SU-DHL-6 (cell line): ENCODE results near the gene ESPN.
A peak's percentile ranks its signal among the peaks of the same experiment; 100 is the strongest.

Experiments
- H2AFZ ChIP-seq: fragments of 200-600 bp; sonication (generic); 2 replicates; pipeline ENCODE4 v1.6.1; 2014; ENCODE audit warnings: low read depth, mild to moderate bottlenecking, moderate library complexity, mixed read lengths, antibody characterized with exemption, low read length; ENCODE audit not compliant: severe bottlenecking
- H3F3A ChIP-seq: fragments of 200-600 bp; shearing (Covaris generic); 2 replicates; pipeline ENCODE4 v1.6.0; 2016; ENCODE audit warnings: antibody characterized with exemption, mild to moderate bottlenecking; ENCODE audit not compliant: insufficient read depth
- H3K27ac ChIP-seq: fragments of 200-600 bp; sonication (generic); 2 replicates; pipeline ENCODE4 v1.5.1; 2016; ENCODE audit warnings: low read depth, mild to moderate bottlenecking, low read length, moderate library complexity, mixed read lengths
- H3K27me3 ChIP-seq: fragments of 200-600 bp; sonication (generic), shearing (Covaris generic); 2 replicates; pipeline ENCODE4 v1.6.0; 2014; ENCODE audit warnings: mild to moderate bottlenecking, low read length
- H3K36me3 ChIP-seq: fragments of 200-600 bp; sonication (generic); 2 replicates; pipeline ENCODE4 v1.6.1; 2014; ENCODE audit warnings: mild to moderate bottlenecking, low read length, mixed read lengths
- H3K4me2 ChIP-seq: fragments of 300-600, 200-600 bp; shearing (Covaris generic), sonication (generic); 2 replicates; pipeline ENCODE4 v1.6.0; 2014; ENCODE audit warnings: low read length, low read depth, mild to moderate bottlenecking; ENCODE audit not compliant: poor library complexity, severe bottlenecking
- H3K4me3 ChIP-seq: fragments of 200-600 bp; sonication (generic); 2 replicates; pipeline ENCODE4 v1.5.1; 2014; ENCODE audit warnings: antibody characterized with exemption, low read length, mild to moderate bottlenecking, mixed read lengths; ENCODE audit not compliant: insufficient read depth, poor library complexity, severe bottlenecking
- H3K79me2 ChIP-seq: fragments of 200-600 bp; sonication (generic); 2 replicates; pipeline ENCODE4 v1.6.1; 2014; ENCODE audit warnings: mild to moderate bottlenecking, low read length, moderate library complexity; ENCODE audit not compliant: insufficient read depth
- H3K9ac ChIP-seq: fragments of 200-600 bp; sonication (generic); 2 replicates; pipeline ENCODE4 v1.7.0; 2014; ENCODE audit warnings: mild to moderate bottlenecking, low read length
- H3K9me2 ChIP-seq: fragments of 200-600 bp; sonication (generic); replicated peaks from 2 replicates; pipeline ENCODE4 v1.6.1; 2014; ENCODE audit warnings: low read length; ENCODE audit not compliant: insufficient read depth
- H3K9me3 ChIP-seq: fragments of 200-600 bp; sonication (generic); 2 replicates; pipeline ENCODE4 v1.6.1; 2014; ENCODE audit warnings: low read length, mixed read lengths; ENCODE audit not compliant: insufficient read depth
- H4K20me1 ChIP-seq: fragments of 200-600 bp; sonication (generic); 2 replicates; pipeline ENCODE4 v1.6.1; 2014; ENCODE audit warnings: low read depth, mild to moderate bottlenecking, antibody characterized with exemption, low read length, moderate library complexity, mixed read lengths
- CTCF ChIP-seq: fragments of 200-600 bp; sonication (generic); IDR thresholded peaks from one replicate; pipeline ENCODE4 v1.5.1; 2017; ENCODE audit warnings: antibody characterized with exemption, mild to moderate bottlenecking, low read length, moderate library complexity; ENCODE audit not compliant: insufficient read depth, poor library complexity, severe bottlenecking
- EZH2phosphoT487 ChIP-seq: fragments of 200-600 bp; sonication (generic), shearing (Covaris generic); conservative IDR thresholded peaks from 2 replicates; pipeline ENCODE4 v1.6.1; 2018; ENCODE audit warnings: mild to moderate bottlenecking, antibody characterized with exemption, low read length, moderate library complexity, mixed read lengths

ESPN gene

GRCh38 chr1:6438047-6438525 is 13.5 kb downstream of the ESPN start:
- Histone ChIP-seq H3K9me2 (no peaks in the 10 kb centered on the region), H3K79me2 (no peaks in the 10 kb centered on the region), H2AFZ (no peak overlapping the region), H3K9me3 (no peaks in the 10 kb centered on the region), H4K20me1 (no peaks in the 10 kb centered on the region), H3K9ac (no peak overlapping the region), H3F3A (no peaks in the 10 kb centered on the region), H3K27ac (no peak overlapping the region), H3K36me3 (no peaks in the 10 kb centered on the region), H3K27me3 (no peaks in the 10 kb centered on the region), H3K4me2 (no peak overlapping the region), H3K4me3 (no peak overlapping the region)
- TF ChIP-seq CTCF (peak; percentile 86), EZH2phosphoT487 (no peak)

- TF ChIP-seq EZH2phosphoT487, result no peak
- TF ChIP-seq CTCF, result no peak
Measured at GRCh38 chr1:6440198-6441126, 15.9 kb downstream of the ESPN start.

GRCh38 chr1:6441586-6441985 is 17.0 kb downstream of the ESPN start:
- Histone ChIP-seq H4K20me1 (no peaks in the 10 kb centered on the region), H3K27me3 (no peaks in the 10 kb centered on the region), H3K79me2 (no peaks in the 10 kb centered on the region), H3K9ac (no peak overlapping the region), H3F3A (no peaks in the 10 kb centered on the region), H3K36me3 (no peaks in the 10 kb centered on the region), H3K4me2 (no peak overlapping the region), H3K4me3 (no peak overlapping the region), H3K9me2 (no peaks in the 10 kb centered on the region), H3K27ac (no peak overlapping the region), H3K9me3 (no peaks in the 10 kb centered on the region), H2AFZ (no peak overlapping the region)
- no peak for TF ChIP-seq EZH2phosphoT487
- no peak for TF ChIP-seq CTCF

More at GRCh38 chr1:6440198-6441126, 15.9 kb downstream of the ESPN start:
- Histone ChIP-seq H3K27me3 (no peaks in the 10 kb centered on the region), H3F3A (no peaks in the 10 kb centered on the region), H3K9me2 (no peaks in the 10 kb centered on the region), H3K36me3 (no peaks in the 10 kb centered on the region), H4K20me1 (no peaks in the 10 kb centered on the region), H3K4me2 (no peak overlapping the region), H3K9ac (no peak overlapping the region), H2AFZ (no peak overlapping the region), H3K79me2 (no peaks in the 10 kb centered on the region), H3K27ac (no peak overlapping the region), H3K9me3 (no peaks in the 10 kb centered on the region), H3K4me3 (no peak overlapping the region)
